ENCODE results near the gene SPRYD4. TPM values are rescaled to one million over a fixed set of nuclear protein-coding genes. Genes with fewer than 3 reads are reported as not detected.
A peak's percentile ranks its signal among the peaks of the same experiment; 100 is the strongest.
"Not testable (repeated sequence)": the region's sequence is repeated elsewhere in the genome, so short reads cannot be mapped to it uniquely, and the experiment has no call there.

Gene SPRYD4
- 1 to 10 TPM; 2.3 to 3.2 TPM for total RNA-seq
- long read RNA-seq, full-length matches to known transcripts, result 13 of 13 reads
- long read RNA-seq, partial matches to known transcripts, result 0 of 13 reads
- long read RNA-seq, other reads (novel, unspliced or antisense), result 0 of 13 reads

- ATAC-seq (peak; percentile 98 to 99), DNase-seq (peak; percentile 95)
- intact Hi-C loops (cut with DNase I), result loop anchor here in 1 of 2 donors (5.0 kb wide), 1 partner anchor 276 kb away; no protein-coding TSS in a partner anchor
These were observed at the start of gene SPRYD4 for GRCh38 chr12:56468216-56469006. TSS of gene SPRYD4 (plus strand) at chr12:56468578. CDS start at chr12:56468592, 14 bp downstream.

- DNase-seq (no peak), ATAC-seq (no peak)
- intact Hi-C loops (cut with DNase I), result no loop called here
These were observed 48.0 kb upstream of the SPRYD4 start for GRCh38 chr12:56420411-56420810.

GRCh38 chr12:56425193-56425592 is 43.2 kb upstream of the SPRYD4 start:
- DNase-seq, result no peak
- no peak for ATAC-seq
- intact Hi-C loops (cut with DNase I), result no loop called here

GRCh38 chr12:56425940-56426438 is 42.4 kb upstream of the SPRYD4 start:
- intact Hi-C loops (cut with DNase I), result no loop called here
- DNase-seq, result no peak
- ATAC-seq, result no peak

- ATAC-seq (no peak), DNase-seq (no peak)
- intact Hi-C loops (cut with DNase I), result no loop called here
These were observed 37.1 kb upstream of the SPRYD4 start for GRCh38 chr12:56431288-56431687.

- intact Hi-C loops (cut with DNase I), result no loop called here
- no peak for DNase-seq
- no peak for ATAC-seq
These were observed 36.5 kb upstream of the SPRYD4 start for GRCh38 chr12:56431850-56432249.

GRCh38 chr12:56434828-56435227 is 33.5 kb upstream of the SPRYD4 start:
- intact Hi-C loops (cut with DNase I), result no loop called here
- ATAC-seq (no peak), DNase-seq (no peak)

- no peak for ATAC-seq
- DNase-seq, result no peak
- intact Hi-C loops (cut with DNase I), result no loop called here
These were observed 30.8 kb upstream of the SPRYD4 start for GRCh38 chr12:56437430-56438176.

- ATAC-seq; intact Hi-C loops (cut with DNase I); DNase-seq: not testable (repeated sequence)
These were observed 25.2 kb upstream of the SPRYD4 start for GRCh38 chr12:56443208-56443607.

- peak; percentile 99 for ATAC-seq
- intact Hi-C loops (cut with DNase I), result no loop called here
- peak; percentile 90 for DNase-seq
These were observed 19.3 kb upstream of the SPRYD4 start, which contains the start of gene TIMELESS for GRCh38 chr12:56448860-56449621. TSS of gene TIMELESS (minus strand) at chr12:56449426. CDS start at chr12:56434170, 15,256 bp downstream.

GRCh38 chr12:56449622-56449984 is 18.8 kb upstream of the SPRYD4 start:
- intact Hi-C loops (cut with DNase I), result no loop called here
- ATAC-seq (no peak), DNase-seq (no peak)

- ATAC-seq, result no peak
- no peak for DNase-seq
- intact Hi-C loops (cut with DNase I), result loop anchor here in 1 of 2 donors (10.0 kb wide), 1 partner anchor 115 kb away; the partner anchor contains the start of genes IL23A and PAN2
These were observed 18.1 kb upstream of the SPRYD4 start for GRCh38 chr12:56450241-56450640.

- intact Hi-C loops (cut with DNase I), result loop anchor here in 1 of 2 donors (10.0 kb wide), 1 partner anchor 116 kb away; the partner anchor contains the start of genes IL23A and PAN2
- ATAC-seq (no peak), DNase-seq (no peak)
These were observed 17.2 kb upstream of the SPRYD4 start for GRCh38 chr12:56451147-56451546.

- DNase-seq (no peak), ATAC-seq (no peak)
- intact Hi-C loops (cut with DNase I), result loop anchor here in 1 of 2 donors (10.0 kb wide), 1 partner anchor 120 kb away; the partner anchor contains the start of genes IL23A and PAN2
These were observed 13.8 kb upstream of the SPRYD4 start, which contains the start of gene MIP for GRCh38 chr12:56454557-56454956. TSS of gene MIP (minus strand) at chr12:56454657. CDS start at chr12:56454613, 44 bp downstream.

GRCh38 chr12:56457817-56458216 is 10.6 kb upstream of the SPRYD4 start:
- DNase-seq (no peak), ATAC-seq (no peak)
- intact Hi-C loops (cut with DNase I), result loop anchor here in 1 of 2 donors (10.0 kb wide), 1 partner anchor 123 kb away; the partner anchor contains the start of genes IL23A and PAN2

- DNase-seq, result no peak
- no peak for ATAC-seq
- intact Hi-C loops (cut with DNase I), result loop anchor here in 1 of 2 donors (5.0 kb wide), 1 partner anchor 104 kb away; no protein-coding TSS in a partner anchor
These were observed 6.9 kb upstream of the SPRYD4 start for GRCh38 chr12:56461235-56462159.

GRCh38 chr12:56462565-56462964 is 5.8 kb upstream of the SPRYD4 start:
- no peak for DNase-seq
- intact Hi-C loops (cut with DNase I), result loop anchor here in 1 of 2 donors (5.0 kb wide), 1 partner anchor 105 kb away; no protein-coding TSS in a partner anchor
- ATAC-seq, result no peak

Measured in left cardiac atrium (tissue), 4 donors.